Glutamatergic neuron (in vitro differentiated cells): ENCODE measurements around the gene ACTR3. TPM values are rescaled to one million over a fixed set of nuclear protein-coding genes. Genes with fewer than 3 reads are reported as not detected.

Source experiments
- DNase-seq: peaks from one replicate; pipeline ENCODE4 v3.0.0; 2022
- H3K27ac Mint-ChIP-seq: one replicate; pipeline ENCODE4 v1.8.0; 2020; ENCODE audit warnings: mild to moderate bottlenecking, mixed read lengths, inconsistent platforms; ENCODE audit not compliant: unreplicated experiment
- H3K27me3 Mint-ChIP-seq: one replicate; pipeline ENCODE4 v1.8.0; 2020; ENCODE audit warnings: mild to moderate bottlenecking, moderate library complexity, mixed read lengths, inconsistent platforms; ENCODE audit not compliant: unreplicated experiment
- H3K36me3 Mint-ChIP-seq: one replicate; pipeline ENCODE4 v1.8.0; 2020; ENCODE audit warnings: mild to moderate bottlenecking, mixed read lengths, inconsistent platforms; ENCODE audit not compliant: unreplicated experiment
- H3K4me1 Mint-ChIP-seq: one replicate; pipeline ENCODE4 v1.8.0; 2020; ENCODE audit warnings: mild to moderate bottlenecking, low read depth, mixed read lengths, inconsistent platforms; ENCODE audit not compliant: unreplicated experiment
- H3K4me3 Mint-ChIP-seq: one replicate; pipeline ENCODE4 v1.8.0; 2020; ENCODE audit warnings: mild to moderate bottlenecking, mixed read lengths, inconsistent platforms; ENCODE audit not compliant: unreplicated experiment
- H3K9me3 Mint-ChIP-seq: one replicate; pipeline ENCODE4 v1.8.0; 2020; ENCODE audit warnings: mild to moderate bottlenecking, moderate library complexity, mixed read lengths, inconsistent platforms; ENCODE audit not compliant: unreplicated experiment
- CTCF ChIP-seq: fragments of 200-600 bp; sonication (generic); IDR thresholded peaks from one replicate; pipeline ENCODE4 v1.5.0; 2021; ENCODE audit not compliant: partially characterized antibody, unreplicated experiment
- total RNA-seq: library from RNA; stranded (reverse); fragmentation: NEBNext Ultra II Directional; extraction: Animal tissue kit (Norgen Biotek cat#: 25700); gene quantifications from one replicate; pipeline ENCODE4 v1.2.1, GENCODE V29; 2021; ENCODE audit not compliant: unreplicated experiment

ACTR3 gene
- total RNA-seq, 1 donor from 2014 or later, result 154 TPM

- H3K4me3 Mint-ChIP-seq, result no peak overlapping the region
- DNase-seq, result no peak
- H3K4me1 Mint-ChIP-seq, result peaks cover 40% of the 10 kb centered on the region
- H3K27ac Mint-ChIP-seq, result no peak overlapping the region
- no peak for TF ChIP-seq CTCF
- H3K9me3 Mint-ChIP-seq, result peaks cover 10% of the 10 kb centered on the region
- peaks cover 5% of the 10 kb centered on the region for H3K36me3 Mint-ChIP-seq
- H3K27me3 Mint-ChIP-seq, result peaks cover 7% of the 10 kb centered on the region
Observed at GRCh38 chr2:113973810-113974209, 83.9 kb downstream of the ACTR3 start.

GRCh38 chr2:113974727-113975126 is 84.8 kb downstream of the ACTR3 start:
- H3K36me3 Mint-ChIP-seq, result peaks cover 5% of the 10 kb centered on the region
- H3K27ac Mint-ChIP-seq, result peak overlapping the region; percentile 13
- peaks cover 7% of the 10 kb centered on the region for H3K27me3 Mint-ChIP-seq

GRCh38 chr2:113976277-113976928 is 86.5 kb downstream of the ACTR3 start:
- peaks cover 35% of the 10 kb centered on the region for H3K4me1 Mint-ChIP-seq
- peaks cover 14% of the 10 kb centered on the region for H3K9me3 Mint-ChIP-seq
- peaks cover 11% of the 10 kb centered on the region for H3K36me3 Mint-ChIP-seq
- no peak for TF ChIP-seq CTCF
- peaks cover 5% of the 10 kb centered on the region for H3K27me3 Mint-ChIP-seq
- no peak for DNase-seq
- peak overlapping the region; percentile 53 for H3K27ac Mint-ChIP-seq
- no peak overlapping the region for H3K4me3 Mint-ChIP-seq

More at GRCh38 chr2:113974727-113975126, 84.8 kb downstream of the ACTR3 start:
- no peak overlapping the region for H3K4me3 Mint-ChIP-seq
- no peak for TF ChIP-seq CTCF
- peaks cover 10% of the 10 kb centered on the region for H3K9me3 Mint-ChIP-seq
- peaks cover 39% of the 10 kb centered on the region for H3K4me1 Mint-ChIP-seq
- no peak for DNase-seq

GRCh38 chr2:113977060-113977659 is 87.3 kb downstream of the ACTR3 start:
- no peak for TF ChIP-seq CTCF
- H3K27me3 Mint-ChIP-seq, result peaks cover 5% of the 10 kb centered on the region
- no peak for DNase-seq
- H3K4me3 Mint-ChIP-seq, result no peak overlapping the region
- H3K4me1 Mint-ChIP-seq, result peaks cover 35% of the 10 kb centered on the region
- H3K27ac Mint-ChIP-seq, result peak overlapping the region; percentile 78
- H3K36me3 Mint-ChIP-seq, result peaks cover 12% of the 10 kb centered on the region
- peaks cover 14% of the 10 kb centered on the region for H3K9me3 Mint-ChIP-seq
